HepG2 (cell line): ENCODE measurements around the gene CTDP1. TPM values are rescaled to one million over a fixed set of nuclear protein-coding genes. Genes with fewer than 3 reads are reported as not detected.
A peak's percentile ranks its signal among the peaks of the same experiment; 100 is the strongest.

ENCODE experiments used
- AHR ChIP-seq: IDR thresholded peaks from 2 replicates; pipeline ENCODE4 v1.6.1; 2018; ENCODE audit warnings: missing genetic modification reagents, missing compliant biosample characterization
- ARID5B ChIP-seq: IDR thresholded peaks from 2 replicates; pipeline ENCODE4 v1.4.0; 2020; ENCODE audit warnings: mild to moderate bottlenecking, missing genetic modification reagents
- ATM ChIP-seq: fragments of 450-650 bp; IDR thresholded peaks from 2 replicates; pipeline ENCODE4 v1.7.1; 2017; ENCODE audit warnings: mild to moderate bottlenecking, borderline replicate concordance
- CTCF ChIP-seq: sonication (generic); formaldehyde crosslinking; IDR thresholded peaks from 2 replicates; pipeline ENCODE4 v1.5.0; 2020; ENCODE audit warnings: mild to moderate bottlenecking, missing genetic modification reagents, moderate library complexity
- FOXC1 ChIP-seq: sonication (generic); formaldehyde crosslinking; IDR thresholded peaks from 2 replicates; pipeline ENCODE4 v1.8.0; 2022; ENCODE audit warnings: mild to moderate bottlenecking, missing genetic modification reagents, borderline replicate concordance
- FOXM1 ChIP-seq: sonication (generic); formaldehyde crosslinking; IDR thresholded peaks from 2 replicates; pipeline ENCODE4 v1.5.0; 2020; ENCODE audit warnings: missing genetic modification reagents
- MTA1 ChIP-seq: sonication (generic); formaldehyde crosslinking; IDR thresholded peaks from 2 replicates; pipeline ENCODE4 v1.4.0; 2020; ENCODE audit warnings: missing genetic modification reagents, mild to moderate bottlenecking, borderline replicate concordance
- NCOA1 ChIP-seq: sonication (generic); formaldehyde crosslinking; IDR thresholded peaks from 2 replicates; pipeline ENCODE4 v1.9.0; 2021; ENCODE audit warnings: missing genetic modification reagents
- PAWR ChIP-seq: sonication (generic); formaldehyde crosslinking; IDR thresholded peaks from 2 replicates; pipeline ENCODE4 v1.4.0; 2020; ENCODE audit warnings: missing genetic modification reagents, mild to moderate bottlenecking, borderline replicate concordance
- PCBP2 ChIP-seq: fragments of 200-400 bp; formaldehyde crosslinking; optimal IDR thresholded peaks from 2 replicates; pipeline ENCODE3; 2018; ENCODE audit warnings: low read length, low read depth; ENCODE audit not compliant: poor library complexity, severe bottlenecking
- SMYD3 ChIP-seq: sonication (generic); formaldehyde crosslinking; IDR thresholded peaks from 2 replicates; pipeline ENCODE4 v1.8.1; 2023; ENCODE audit warnings: mild to moderate bottlenecking, missing genetic modification reagents
- SNAPC2 ChIP-seq: sonication (generic); formaldehyde crosslinking; IDR thresholded peaks from 2 replicates; pipeline ENCODE4 v1.8.1; 2022; ENCODE audit warnings: mild to moderate bottlenecking, missing genetic modification reagents
- TEAD2 ChIP-seq: sonication (generic); formaldehyde crosslinking; IDR thresholded peaks from 2 replicates; pipeline ENCODE4 v1.9.0; 2021; ENCODE audit warnings: missing genetic modification reagents
- ZBTB39 ChIP-seq: sonication (generic); formaldehyde crosslinking; IDR thresholded peaks from 2 replicates; pipeline ENCODE4 v1.5.0; 2020; ENCODE audit warnings: missing genetic modification reagents
- ZNF280D ChIP-seq: sonication (generic); formaldehyde crosslinking; IDR thresholded peaks from 2 replicates; pipeline ENCODE4 v1.5.1; 2020; ENCODE audit warnings: mild to moderate bottlenecking, missing genetic modification reagents
- ZNF460 ChIP-seq: sonication (generic); formaldehyde crosslinking; IDR thresholded peaks from 2 replicates; pipeline ENCODE4 v1.5.1; 2020; ENCODE audit warnings: missing genetic modification reagents, mild to moderate bottlenecking, borderline replicate concordance
- ZNF597 ChIP-seq: sonication (generic); formaldehyde crosslinking; IDR thresholded peaks from 2 replicates; pipeline ENCODE4 v1.5.0; 2020; ENCODE audit warnings: missing genetic modification reagents
- ZNF775 ChIP-seq: sonication (generic); formaldehyde crosslinking; IDR thresholded peaks from 2 replicates; pipeline ENCODE4 v1.4.0; 2020; ENCODE audit warnings: missing genetic modification reagents, mild to moderate bottlenecking, moderate library complexity, borderline replicate concordance
- polyA plus RNA-seq, 8 experiments: library from polyadenylated mRNA; depleted of rRNA in 3 of 8; stranded (reverse) in 7 of 8; unstranded in 1 of 8; fragments of >200 nt; fragmentation: Illumina TruSeq in 4 of 8; extraction: Trizol in 4 of 8; gene quantifications; 2 replicates each; pipeline versions ENCODE4 v1.2.1 to v1.2.3, GENCODE V29; 2011 to 2016; ENCODE audit warnings: low read depth in 4 of 8, missing spikeins in 1 of 8, mixed read lengths in 1 of 8; ENCODE audit not compliant: insufficient read depth in 1 of 8
- total RNA-seq, 5 experiments: library from RNA; depleted of rRNA; stranded (reverse); fragments of >200 nt; fragmentation: Illumina TruSeq; extraction: Trizol; gene quantifications; 2 replicates each; pipeline ENCODE4 v1.2.3, GENCODE V29; 2016; ENCODE audit warnings: low read depth in 1 of 5

CTDP1 gene
- total and polyA plus RNA-seq, 2 of the 13 experiments (the other 11 are each of a cell fraction or from before 2014, with no cell fraction given) = 6.9 to 11.0 TPM

GRCh38 chr18:79795446-79795845 lies 115.8 kb downstream of the CTDP1 start (continued):
- TF ChIP-seq ARID5B (peak; percentile 87), FOXM1 (no peak), MTA1 (CRISPR knock-in tag) (no peak), ZNF280D (CRISPR knock-in tag) (0 out of 2 replicates have a peak, but pooled peaks have one; percentile 60), PAWR (CRISPR knock-in tag) (no peak), ATM (no peak), ZNF460 (CRISPR knock-in tag) (no peak), AHR (CRISPR knock-in tag) (no peak), ZNF597 (CRISPR knock-in tag) (no peak), SNAPC2 (CRISPR knock-in tag) (no peak), NCOA1 (no peak), SMYD3 (CRISPR knock-in tag) (no peak), ZBTB39 (CRISPR knock-in tag) (no peak), FOXC1 (CRISPR knock-in tag) (no peak), CTCF (CRISPR knock-in tag) (no peak), TEAD2 (CRISPR knock-in tag) (no peak), ZNF775 (no peak), PCBP2 (no peak)
